Cardiac fibroblast (primary cell): Measurements from ENCODE around the gene NEIL3.

Experiments used
- DNase-seq, 2 donors: peaks; one replicate each; pipeline versions ENCODE4 v3.0.0 to v3.0.0-alpha.2; 2010; ENCODE audit warnings: low read depth in 2 of 2
- H3K4me3 ChIP-seq, 2 donors: replicated peaks in 1 of 2; 1 replicate in 1 of 2; 2 replicates in 1 of 2; pipeline ENCODE4 v1.5.1; 2011; ENCODE audit warnings: low read depth in 2 of 2, low read length in 2 of 2, mild to moderate bottlenecking in 2 of 2, moderate library complexity in 1 of 2
- CTCF ChIP-seq: IDR thresholded peaks from one replicate; pipeline ENCODE4 v1.5.1; 2011; ENCODE audit warnings: low read depth, mild to moderate bottlenecking, low read length, inconsistent platforms

The NEIL3 gene

GRCh38 chr4:177351622-177352244, 42.1 kb downstream of the NEIL3 start:
- no peak for DNase-seq
- H3K4me3 ChIP-seq = no peak overlapping the region
- TF ChIP-seq CTCF = no peak

GRCh38 chr4:177356206-177356605, 46.5 kb downstream of the NEIL3 start:
- no peak overlapping the region for H3K4me3 ChIP-seq
- no peak for TF ChIP-seq CTCF
- DNase-seq = peak in 1 of 2 donors; percentile 19

- H3K4me3 ChIP-seq = no peak overlapping the region
- TF ChIP-seq CTCF = no peak
- DNase-seq = peak in 1 of 2 donors; percentile 35
Observed at GRCh38 chr4:177356921-177357320, 47.2 kb downstream of the NEIL3 start.

GRCh38 chr4:177367336-177367735, 57.7 kb downstream of the NEIL3 start:
- H3K4me3 ChIP-seq = no peak overlapping the region
- TF ChIP-seq CTCF = peak; percentile 41
- DNase-seq = peak; percentile 34 to 45

- TF ChIP-seq CTCF = no peak
Observed at GRCh38 chr4:177369372-177369771, 59.7 kb downstream of the NEIL3 start.

GRCh38 chr4:177371461-177371860, 61.8 kb downstream of the NEIL3 start:
- no peak overlapping the region for H3K4me3 ChIP-seq
- DNase-seq = no peak
- no peak for TF ChIP-seq CTCF

More at GRCh38 chr4:177369372-177369771, 59.7 kb downstream of the NEIL3 start:
- H3K4me3 ChIP-seq = no peak overlapping the region
- peak; percentile 47 to 73 for DNase-seq

GRCh38 chr4:177374966-177375365, 65.3 kb downstream of the NEIL3 start:
- DNase-seq = no peak
- H3K4me3 ChIP-seq = no peak overlapping the region
- no peak for TF ChIP-seq CTCF
